ENCODE data around the gene NCOA3.
"Not testable (repeated sequence)": the region's sequence is repeated elsewhere in the genome, so short reads cannot be mapped to it uniquely, and the experiment has no call there.

NCOA3 gene

GRCh38 chr20:47501116-47501481 is 588 bp upstream of the NCOA3 start:
- DNase-seq: peak in 2 of 14 donors; percentile 23 to 31

DNA sequence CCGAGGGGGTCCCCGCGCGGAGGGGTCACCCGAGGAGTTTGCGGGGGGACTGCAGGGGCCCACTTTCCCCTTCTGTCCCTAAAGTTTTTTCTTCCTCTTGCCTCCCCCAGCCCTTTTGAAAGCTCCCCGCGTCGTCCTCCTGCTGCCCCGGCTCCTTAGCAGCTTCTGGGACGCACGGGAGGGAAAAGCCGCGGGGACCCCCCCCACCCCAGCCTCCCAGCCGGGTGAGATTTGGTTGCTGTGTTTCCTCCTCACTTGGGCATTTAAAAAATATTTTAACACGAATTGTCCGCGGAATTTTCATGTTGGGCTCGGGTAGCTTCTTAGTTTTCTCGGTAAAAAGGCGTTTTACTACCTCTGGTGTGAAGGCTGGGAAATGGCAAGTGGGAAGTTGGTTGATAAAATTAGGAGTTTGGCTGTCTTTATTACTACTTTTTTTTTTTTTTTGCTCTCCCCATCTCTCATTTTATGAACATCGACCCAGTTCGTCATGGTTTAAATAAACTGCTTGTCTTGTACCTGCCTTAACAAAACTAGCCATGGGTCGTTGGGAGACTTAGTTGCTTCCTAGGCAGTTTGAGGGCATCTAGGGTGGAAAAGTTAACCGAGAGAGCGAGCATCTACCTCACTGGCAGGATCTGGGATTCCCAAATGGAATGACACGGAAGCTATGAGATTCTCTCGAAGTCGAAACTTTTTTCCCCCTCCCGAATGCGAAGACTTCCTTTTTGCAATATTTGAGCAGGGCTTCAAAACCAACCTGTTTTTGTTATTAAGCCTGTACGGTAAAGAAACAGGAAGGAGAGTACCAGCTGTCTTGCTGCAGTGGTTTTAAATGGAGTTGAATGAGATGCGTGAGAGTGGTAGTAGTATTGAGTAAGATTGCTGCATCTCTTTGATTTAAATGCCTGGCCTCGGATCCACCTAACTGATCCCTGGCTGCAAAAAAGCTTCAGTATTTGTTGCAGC is 868 bp downstream of the NCOA3 start:
- peak in 9 of 14 donors; percentile 19 to 65 (median 49) for DNase-seq

DNA sequence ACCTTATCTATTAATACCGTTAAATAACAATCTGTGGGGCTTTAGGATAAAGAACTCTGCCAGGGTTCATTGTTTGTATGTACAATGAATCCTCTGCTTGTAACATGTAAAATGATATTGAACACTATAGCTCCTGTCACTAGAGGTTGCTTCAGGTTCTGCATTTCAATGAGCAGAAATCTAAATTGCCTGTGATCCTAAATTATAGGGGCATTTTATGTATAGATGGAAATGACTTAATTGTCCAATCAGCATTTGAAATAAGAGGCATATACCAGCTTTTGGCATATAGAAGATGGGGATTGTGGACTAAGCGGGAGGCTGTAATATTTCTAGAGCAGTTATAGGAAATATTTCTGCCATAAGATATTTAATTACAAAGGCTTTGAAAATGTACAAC is 2.0 kb downstream of the NCOA3 start:
- DNase-seq: no peak

DNA sequence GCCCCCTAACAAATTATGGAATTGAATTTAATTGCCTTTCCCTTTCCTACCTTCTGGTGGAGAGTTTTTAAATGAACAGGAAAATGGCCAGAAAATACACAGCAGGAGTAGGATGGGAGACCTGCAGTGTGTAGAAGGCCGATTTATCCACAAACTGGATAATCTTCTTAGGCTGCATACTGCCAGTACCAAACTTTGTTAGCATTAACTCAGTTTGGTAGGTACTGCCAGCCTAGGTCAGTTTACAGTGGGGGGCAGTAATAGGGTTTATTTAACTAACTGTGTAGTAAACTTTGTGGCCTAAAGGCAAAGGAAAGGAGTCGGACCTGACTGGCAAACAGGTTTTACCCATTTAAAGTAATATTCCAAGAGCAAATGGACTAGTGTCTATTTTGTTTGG is 4.6 kb downstream of the NCOA3 start:
- DNase-seq: no peak

- no peak for DNase-seq
Measured at GRCh38 chr20:47506850-47507249, 5.2 kb downstream of the NCOA3 start.

- not testable (repeated sequence) for DNase-seq
Measured at GRCh38 chr20:47507275-47507981, 5.7 kb downstream of the NCOA3 start.

GRCh38 chr20:47508278-47508677 is 6.6 kb downstream of the NCOA3 start:
- no peak for DNase-seq

GRCh38 chr20:47509104-47509661 is 7.5 kb downstream of the NCOA3 start:
- DNase-seq: no peak

- no peak for DNase-seq
Measured at GRCh38 chr20:47509685-47510084, 8.0 kb downstream of the NCOA3 start.

GRCh38 chr20:47515843-47516242 is 14.2 kb downstream of the NCOA3 start:
- DNase-seq: no peak

DNA sequence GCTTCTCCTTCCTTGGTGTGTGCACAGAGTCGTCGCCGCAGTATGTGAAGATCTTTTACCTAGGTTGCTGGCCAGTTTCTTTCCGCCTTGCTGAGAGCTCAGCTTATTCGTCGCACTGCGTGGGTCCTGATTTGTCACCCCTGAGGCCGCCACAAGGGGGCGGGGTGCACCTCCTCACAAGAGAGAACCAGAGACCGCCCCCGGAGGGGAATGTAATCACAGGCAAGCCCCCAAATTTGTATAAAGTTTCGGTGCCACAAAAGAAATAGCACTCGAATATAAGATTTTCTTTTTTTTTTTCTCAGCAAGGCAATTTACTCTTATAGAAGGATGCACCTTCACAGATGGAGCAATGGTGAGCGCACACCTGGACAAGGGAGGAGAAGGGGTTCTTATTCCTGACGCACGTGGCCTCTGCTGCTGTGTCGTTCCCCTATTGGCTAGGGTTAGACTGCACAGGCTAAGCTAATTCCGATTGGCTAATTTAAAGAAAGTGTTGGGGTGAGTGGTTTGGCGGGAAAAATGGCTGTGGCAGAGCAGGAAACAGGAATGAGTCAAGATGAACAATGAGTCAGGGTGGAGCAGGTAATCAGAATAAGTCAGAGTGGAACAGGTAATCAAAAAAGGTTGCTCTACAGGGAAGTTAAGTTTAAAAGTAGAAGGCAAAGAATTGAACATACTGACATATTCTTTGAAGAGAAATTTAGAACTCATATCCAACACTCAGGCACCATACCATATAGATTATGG is 19.5 kb downstream of the NCOA3 start:
- peak in 1 of 14 donors; percentile 8 for DNase-seq

GRCh38 chr20:47524015-47524784 is 22.5 kb downstream of the NCOA3 start:
- DNase-seq: no peak

DNA sequence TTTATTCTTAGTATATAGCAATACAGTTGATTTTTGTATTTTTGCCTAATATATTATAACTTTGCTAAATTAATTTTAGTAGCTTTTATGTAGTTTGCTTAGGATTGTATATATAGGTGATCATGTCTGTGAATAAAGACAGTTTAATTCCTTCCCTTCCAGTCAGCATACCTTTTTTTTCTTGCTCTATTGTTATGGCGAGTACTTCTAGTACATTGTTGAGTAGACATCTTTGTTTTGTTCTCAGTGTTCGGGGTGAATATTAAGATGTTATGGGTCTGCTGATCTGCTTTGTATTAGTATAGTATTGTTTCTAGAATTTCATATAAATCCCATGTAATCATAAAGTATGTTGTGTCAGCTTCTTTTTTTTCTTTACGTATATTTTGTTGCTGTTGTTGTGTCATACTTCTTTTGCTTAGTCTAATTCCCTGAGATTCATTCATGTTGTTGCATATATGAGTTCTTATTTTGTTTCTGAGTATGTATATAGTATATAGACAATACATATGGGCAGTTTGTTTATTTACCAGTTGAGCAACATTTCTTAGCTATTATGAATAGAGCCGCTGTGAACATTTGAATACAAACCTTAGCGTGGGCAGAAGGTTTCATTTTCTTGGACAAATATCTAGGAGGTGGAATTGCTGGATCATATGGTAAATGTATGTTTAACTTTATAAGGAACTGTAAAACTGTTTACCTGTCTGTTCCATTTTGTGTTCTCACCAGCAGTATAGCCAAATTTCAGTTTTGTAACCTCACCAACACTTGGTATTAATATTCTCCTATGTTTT is 25.5 kb downstream of the NCOA3 start:
- DNase-seq: no peak

DNA sequence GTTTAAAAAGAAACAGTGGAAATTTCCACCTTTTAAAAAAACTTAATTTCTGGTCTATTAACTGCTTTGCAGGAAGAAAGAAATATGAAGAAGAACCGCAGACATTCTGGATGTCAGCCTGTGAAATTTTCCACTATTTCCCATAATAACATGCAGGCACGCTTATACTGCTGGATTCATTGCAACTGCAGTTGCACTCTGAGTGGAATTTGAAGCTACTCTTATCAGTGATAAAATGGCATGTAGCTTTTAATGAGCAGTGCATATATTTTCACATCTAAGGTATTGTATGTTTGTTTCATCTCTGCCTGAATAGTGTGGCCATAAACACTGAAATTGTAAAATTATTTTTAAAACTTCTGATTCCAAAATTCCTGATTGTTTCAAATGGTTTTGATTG is 28.2 kb downstream of the NCOA3 start:
- no peak for DNase-seq

- no peak for DNase-seq
Measured at GRCh38 chr20:47531458-47531857, 29.8 kb downstream of the NCOA3 start.

- DNase-seq: no peak
Measured at GRCh38 chr20:47532002-47532401, 30.3 kb downstream of the NCOA3 start.

GRCh38 chr20:47533518-47534062 is 31.9 kb downstream of the NCOA3 start:
- DNase-seq: no peak

DNA sequence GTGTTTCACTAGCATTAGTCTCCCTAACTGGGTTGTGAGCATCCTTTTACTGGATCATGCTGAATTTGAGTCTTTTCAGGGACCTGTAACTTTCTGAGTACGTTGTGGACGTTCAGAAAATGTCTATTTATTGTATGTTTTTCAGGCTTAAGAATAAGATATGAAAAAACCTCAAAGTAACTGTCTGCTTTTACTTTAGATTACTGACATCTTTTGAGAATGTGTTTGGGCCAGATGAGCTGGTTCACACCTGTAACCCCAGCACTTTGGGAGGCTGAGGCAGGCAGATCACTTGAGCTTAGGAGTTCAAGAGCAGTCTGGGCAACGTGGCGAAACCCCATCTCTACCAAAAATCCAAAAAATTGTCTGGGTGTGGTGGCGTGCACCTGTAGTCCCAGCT is 32.7 kb downstream of the NCOA3 start:
- DNase-seq: no peak

DNA sequence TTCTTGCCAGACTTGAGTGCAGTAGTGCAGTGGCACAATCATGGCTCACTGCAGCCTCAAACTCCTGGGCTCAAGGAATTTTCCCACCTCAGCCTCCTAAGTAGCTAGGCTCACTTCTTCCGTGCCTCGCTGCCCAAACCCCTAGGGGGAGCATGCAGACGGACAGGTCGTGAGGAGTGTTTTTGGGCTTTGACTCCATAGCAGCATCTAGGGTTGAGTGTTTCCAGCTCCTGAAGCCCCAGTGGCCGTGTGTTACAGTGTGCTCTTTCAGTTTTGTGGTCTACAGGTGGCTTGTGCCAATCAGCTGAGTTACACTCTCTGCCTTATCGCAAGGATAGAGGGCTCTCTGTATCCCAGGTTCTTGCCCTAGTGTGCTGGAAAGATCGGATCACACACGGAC is 33.4 kb downstream of the NCOA3 start:
- DNase-seq: no peak

DNA sequence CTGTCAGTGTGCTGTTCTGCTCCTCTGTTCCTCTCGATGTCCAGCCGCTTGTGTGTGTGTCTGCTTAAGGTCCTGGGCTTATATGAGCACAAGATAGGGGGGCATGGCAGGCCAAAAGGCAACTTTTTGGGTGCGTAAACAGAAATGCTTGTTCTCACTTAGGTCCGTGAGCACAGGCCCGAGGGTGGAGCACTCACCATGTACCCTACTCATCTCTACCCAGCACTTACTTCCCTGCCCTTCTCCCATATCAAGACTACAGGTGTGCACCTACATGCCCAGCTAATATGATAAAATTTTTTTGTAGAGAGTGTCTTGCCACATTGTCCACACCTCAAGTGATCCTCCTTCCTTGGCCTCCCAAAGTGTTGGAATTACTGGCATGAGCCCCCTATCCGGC is 34.3 kb downstream of the NCOA3 start:
- DNase-seq: no peak

Measured in C1 segment of cervical spinal cord (tissue), 14 donors.